ENCODE measurements around the gene PLD2.

Gene PLD2

GRCh38 chr17:4789951-4790704 is 16.8 kb upstream of the PLD2 start:
- Histone ChIP-seq H3K27ac (ENCODE audit: low read depth in 2 of 2, low read length in 2 of 2) (peak overlapping the region; percentile 95 to 96), H3K36me3 (ENCODE audit: control insufficient read depth in 2 of 2, insufficient read depth in 2 of 2, low read length in 2 of 2) (no peaks in the 10 kb centered on the region), H3K27me3 (ENCODE audit: control insufficient read depth in 2 of 2, insufficient read depth in 2 of 2, low read length in 2 of 2) (peaks cover 3 to 4% of the 10 kb centered on the region in 2 donors)

GRCh38 chr17:4790705-4791088 is 16.3 kb upstream of the PLD2 start:
- H3K27me3 ChIP-seq (ENCODE audit: control insufficient read depth in 2 of 2, insufficient read depth in 2 of 2, low read length in 2 of 2), result peaks cover 0 to 3% of the 10 kb centered on the region in 2 donors
- H3K4me3 ChIP-seq (ENCODE audit: low read length in 2 of 2), result peak overlapping the region; percentile 68 to 87
- H3K27ac ChIP-seq (ENCODE audit: low read depth in 2 of 2, low read length in 2 of 2), result peak overlapping the region; percentile 95 to 96
- H3K9ac ChIP-seq (ENCODE audit: low read depth in 1 of 2, low read length in 2 of 2), result peak overlapping the region; percentile 82 to 89
- peaks cover 16 to 27% of the 10 kb centered on the region in 2 donors for H3K4me1 ChIP-seq (ENCODE audit: control insufficient read depth in 2 of 2, insufficient read depth in 2 of 2, low read length in 2 of 2)
- no peaks in the 10 kb centered on the region for H3K36me3 ChIP-seq (ENCODE audit: control insufficient read depth in 2 of 2, insufficient read depth in 2 of 2, low read length in 2 of 2)
- H3K9me3 ChIP-seq (ENCODE audit: control insufficient read depth in 2 of 2, low read length in 2 of 2), result no peaks in the 10 kb centered on the region

More at GRCh38 chr17:4789951-4790704, 16.8 kb upstream of the PLD2 start:
- H3K4me1 ChIP-seq (ENCODE audit: control insufficient read depth in 2 of 2, insufficient read depth in 2 of 2, low read length in 2 of 2), result peaks cover 16 to 27% of the 10 kb centered on the region in 2 donors
- no peaks in the 10 kb centered on the region for H3K9me3 ChIP-seq (ENCODE audit: control insufficient read depth in 2 of 2, low read length in 2 of 2)
- H3K9ac ChIP-seq (ENCODE audit: low read depth in 1 of 2, low read length in 2 of 2), result peak overlapping the region; percentile 82 to 89
- peak overlapping the region; percentile 68 to 87 for H3K4me3 ChIP-seq (ENCODE audit: low read length in 2 of 2)

- no peaks in the 10 kb centered on the region for H3K9me3 ChIP-seq (ENCODE audit: control insufficient read depth in 2 of 2, low read length in 2 of 2)
- H3K27me3 ChIP-seq (ENCODE audit: control insufficient read depth in 2 of 2, insufficient read depth in 2 of 2, low read length in 2 of 2), result no peaks in the 10 kb centered on the region
- H3K36me3 ChIP-seq (ENCODE audit: control insufficient read depth in 2 of 2, insufficient read depth in 2 of 2, low read length in 2 of 2), result peaks cover 4 to 16% of the 10 kb centered on the region in 2 donors
- H3K27ac ChIP-seq (ENCODE audit: low read depth in 2 of 2, low read length in 2 of 2), result no peak overlapping the region
- no peak overlapping the region for H3K9ac ChIP-seq (ENCODE audit: low read depth in 1 of 2, low read length in 2 of 2)
- peaks cover 7 to 9% of the 10 kb centered on the region in 2 donors for H3K4me1 ChIP-seq (ENCODE audit: control insufficient read depth in 2 of 2, insufficient read depth in 2 of 2, low read length in 2 of 2)
- H3K4me3 ChIP-seq (ENCODE audit: low read length in 2 of 2), result peak overlapping the region; percentile 98 to 100
Observed at GRCh38 chr17:4795168-4795567, 11.8 kb upstream of the PLD2 start.

GRCh38 chr17:4796552-4796920 is 10.4 kb upstream of the PLD2 start:
- H3K27me3 ChIP-seq (ENCODE audit: control insufficient read depth in 2 of 2, insufficient read depth in 2 of 2, low read length in 2 of 2), result no peaks in the 10 kb centered on the region

GRCh38 chr17:4800462-4801196 is 6.3 kb upstream of the PLD2 start:
- Histone ChIP-seq H3K4me1 (ENCODE audit: control insufficient read depth in 2 of 2, insufficient read depth in 2 of 2, low read length in 2 of 2) (peaks cover 3 to 6% of the 10 kb centered on the region in 2 donors), H3K36me3 (ENCODE audit: control insufficient read depth in 2 of 2, insufficient read depth in 2 of 2, low read length in 2 of 2) (peaks cover 4 to 16% of the 10 kb centered on the region in 2 donors), H3K9ac (ENCODE audit: low read depth in 1 of 2, low read length in 2 of 2) (no peak overlapping the region), H3K27me3 (ENCODE audit: control insufficient read depth in 2 of 2, insufficient read depth in 2 of 2, low read length in 2 of 2) (no peaks in the 10 kb centered on the region), H3K9me3 (ENCODE audit: control insufficient read depth in 2 of 2, low read length in 2 of 2) (no peaks in the 10 kb centered on the region), H3K27ac (ENCODE audit: low read depth in 2 of 2, low read length in 2 of 2) (no peak overlapping the region), H3K4me3 (ENCODE audit: low read length in 2 of 2) (no peak overlapping the region)

More at GRCh38 chr17:4796552-4796920, 10.4 kb upstream of the PLD2 start:
- Histone ChIP-seq H3K9ac (ENCODE audit: low read depth in 1 of 2, low read length in 2 of 2) (peak overlapping the region; percentile 85 to 87), H3K9me3 (ENCODE audit: control insufficient read depth in 2 of 2, low read length in 2 of 2) (no peaks in the 10 kb centered on the region), H3K36me3 (ENCODE audit: control insufficient read depth in 2 of 2, insufficient read depth in 2 of 2, low read length in 2 of 2) (peaks cover 4 to 16% of the 10 kb centered on the region in 2 donors), H3K4me1 (ENCODE audit: control insufficient read depth in 2 of 2, insufficient read depth in 2 of 2, low read length in 2 of 2) (peaks cover 3 to 6% of the 10 kb centered on the region in 2 donors), H3K27ac (ENCODE audit: low read depth in 2 of 2, low read length in 2 of 2) (peak overlapping the region; percentile 63 to 67), H3K4me3 (ENCODE audit: low read length in 2 of 2) (peak overlapping the region; percentile 98 to 100)

- no peak within 1 kb of the TSS for H3K9ac ChIP-seq (ENCODE audit: low read depth in 1 of 2, low read length in 2 of 2)
- H3K4me1 ChIP-seq (ENCODE audit: control insufficient read depth in 2 of 2, insufficient read depth in 2 of 2, low read length in 2 of 2), result peaks cover 3 to 5% of the 10 kb centered on the region in 2 donors
- H3K27me3 ChIP-seq (ENCODE audit: control insufficient read depth in 2 of 2, insufficient read depth in 2 of 2, low read length in 2 of 2), result no peaks in the 10 kb centered on the region
- no peak within 1 kb of the TSS for H3K4me3 ChIP-seq (ENCODE audit: low read length in 2 of 2)
- H3K9me3 ChIP-seq (ENCODE audit: control insufficient read depth in 2 of 2, low read length in 2 of 2), result no peaks in the 10 kb centered on the region
- H3K36me3 ChIP-seq (ENCODE audit: control insufficient read depth in 2 of 2, insufficient read depth in 2 of 2, low read length in 2 of 2), result peaks cover 4 to 16% of the 10 kb centered on the region in 2 donors
- H3K27ac ChIP-seq (ENCODE audit: low read depth in 2 of 2, low read length in 2 of 2), result no peak within 1 kb of the TSS
Observed at GRCh38 chr17:4802228-4802627, 4.7 kb upstream of the PLD2 start, which contains the start of gene C17orf114. TSS of gene C17orf114 (minus strand) at chr17:4802328.

GRCh38 chr17:4806456-4806776 is 536 bp upstream of the PLD2 start:
- Histone ChIP-seq H3K27me3 (ENCODE audit: control insufficient read depth in 2 of 2, insufficient read depth in 2 of 2, low read length in 2 of 2) (no peaks in the 10 kb centered on the region), H3K4me3 (ENCODE audit: low read length in 2 of 2) (peak overlapping the region; percentile 76 to 85), H3K9ac (ENCODE audit: low read depth in 1 of 2, low read length in 2 of 2) (peak overlapping the region; percentile 58 to 63), H3K27ac (ENCODE audit: low read depth in 2 of 2, low read length in 2 of 2) (no peak overlapping the region), H3K9me3 (ENCODE audit: control insufficient read depth in 2 of 2, low read length in 2 of 2) (no peaks in the 10 kb centered on the region), H3K4me1 (ENCODE audit: control insufficient read depth in 2 of 2, insufficient read depth in 2 of 2, low read length in 2 of 2) (peaks cover 10% of the 10 kb centered on the region in 2 donors), H3K36me3 (ENCODE audit: control insufficient read depth in 2 of 2, insufficient read depth in 2 of 2, low read length in 2 of 2) (peaks cover 0 to 5% of the 10 kb centered on the region in 2 donors)

GRCh38 chr17:4807605-4808377 is 839 bp downstream of the PLD2 start:
- Histone ChIP-seq H3K9ac (ENCODE audit: low read depth in 1 of 2, low read length in 2 of 2) (peak overlapping the region in 1 of 2 donors; percentile 52), H3K9me3 (ENCODE audit: control insufficient read depth in 2 of 2, low read length in 2 of 2) (no peaks in the 10 kb centered on the region), H3K27me3 (ENCODE audit: control insufficient read depth in 2 of 2, insufficient read depth in 2 of 2, low read length in 2 of 2) (no peaks in the 10 kb centered on the region), H3K36me3 (ENCODE audit: control insufficient read depth in 2 of 2, insufficient read depth in 2 of 2, low read length in 2 of 2) (peaks cover 0 to 7% of the 10 kb centered on the region in 2 donors), H3K4me3 (ENCODE audit: low read length in 2 of 2) (peak overlapping the region; percentile 67 to 85), H3K4me1 (ENCODE audit: control insufficient read depth in 2 of 2, insufficient read depth in 2 of 2, low read length in 2 of 2) (peaks cover 10% of the 10 kb centered on the region in 2 donors), H3K27ac (ENCODE audit: low read depth in 2 of 2, low read length in 2 of 2) (no peak overlapping the region)

- no peak overlapping the region for H3K27ac ChIP-seq (ENCODE audit: low read depth in 2 of 2, low read length in 2 of 2)
- no peaks in the 10 kb centered on the region for H3K9me3 ChIP-seq (ENCODE audit: control insufficient read depth in 2 of 2, low read length in 2 of 2)
- peaks cover 0 to 7% of the 10 kb centered on the region in 2 donors for H3K36me3 ChIP-seq (ENCODE audit: control insufficient read depth in 2 of 2, insufficient read depth in 2 of 2, low read length in 2 of 2)
- no peaks in the 10 kb centered on the region for H3K27me3 ChIP-seq (ENCODE audit: control insufficient read depth in 2 of 2, insufficient read depth in 2 of 2, low read length in 2 of 2)
- no peak overlapping the region for H3K9ac ChIP-seq (ENCODE audit: low read depth in 1 of 2, low read length in 2 of 2)
- H3K4me3 ChIP-seq (ENCODE audit: low read length in 2 of 2), result no peak overlapping the region
- H3K4me1 ChIP-seq (ENCODE audit: control insufficient read depth in 2 of 2, insufficient read depth in 2 of 2, low read length in 2 of 2), result peaks cover 10% of the 10 kb centered on the region in 2 donors
Observed at GRCh38 chr17:4808378-4808767, 1.4 kb downstream of the PLD2 start.

Measured in mucosa of rectum (tissue), 2 donors.